Adrenal gland (tissue), 12 donors: ENCODE data around the gene NOSIP. TPM values are rescaled to one million over a fixed set of nuclear protein-coding genes. Genes with fewer than 3 reads are reported as not detected.

Source experiments
- DNase-seq, 7 donors: peaks; one replicate each; pipeline ENCODE4 v3.0.0-alpha.2; 2019 to 2020
- H3K27ac ChIP-seq, 5 donors: fragments of 200-600 bp; sonication (generic) in 4 of 5; 1 replicate in 3 of 5; 2 replicates in 2 of 5; pipeline versions ENCODE4 v1.5.1 to v1.8.0; 2016 to 2020; ENCODE audit warnings: mild to moderate bottlenecking in 1 of 5
- H3K27me3 ChIP-seq: fragments of 200-600 bp; 2 replicates; pipeline ENCODE4 v1.8.0; 2021
- H3K36me3 ChIP-seq, 2 donors: fragments of 200-600 bp; replicated peaks in 1 of 2; 1 replicate in 1 of 2; 2 replicates in 1 of 2; pipeline versions ENCODE4 v1.5.1 to v1.8.0; 2018 to 2022
- H3K4me1 ChIP-seq, 2 donors: fragments of 200-600 bp; replicated peaks in 1 of 2; 1 replicate in 1 of 2; 2 replicates in 1 of 2; pipeline versions ENCODE4 v1.5.1 to v1.8.0; 2018 to 2021
- H3K4me3 ChIP-seq, 4 donors: fragments of 200-600 bp; sonication (generic) in 3 of 4; one replicate each; pipeline ENCODE4 v1.5.1; 2016 to 2018
- H3K9me3 ChIP-seq, 3 donors: fragments of 200-600 bp; sonication (generic) in 1 of 3; replicated peaks in 1 of 3; 1 replicate in 2 of 3; 2 replicates in 1 of 3; pipeline versions ENCODE4 v1.5.1 to v1.8.0; 2016 to 2021
- CTCF ChIP-seq, 6 experiments: fragments of 450-650 bp in 4 of 6; fragments of 200-600 bp in 2 of 6; sonication (generic) in 1 of 6; IDR thresholded peaks; 1 replicate in 5 of 6; 2 replicates in 1 of 6; pipeline versions ENCODE4 v1.5.1 to v1.8.0; 2016 to 2021; ENCODE audit warnings: antibody characterized with exemption in 6 of 6, mild to moderate bottlenecking in 2 of 6, moderate library complexity in 1 of 6
- POLR2A ChIP-seq, 2 donors: fragments of 450-650 bp; IDR thresholded peaks; one replicate each; pipeline ENCODE4 v1.6.1; 2017; ENCODE audit warnings: antibody characterized with exemption in 2 of 2, mild to moderate bottlenecking in 2 of 2, moderate library complexity in 1 of 2
- WGBS, 4 donors: extraction: QIAGEN DNeasy Blood & Tissue Kit in 2 of 4; methylation state at CpG; one replicate each; pipeline versions ENCODE4 v1.1.5 to v1.1.7; 2013 to 2017; 5-methylcytosine and 5-hydroxymethylcytosine counted together
- intact Hi-C, 2 donors: fragments of 100-400 bp; cut with DNase I; formaldehyde crosslinking; loops; one replicate each; pipeline versions ENCODE4 v1.14.1 to v1.15.0; 2022 to 2023
- polyA plus RNA-seq, 3 donors: library from polyadenylated mRNA; stranded (reverse); fragments of 200-250 nt in 2 of 3; fragments of 350-450 nt in 1 of 3; fragmentation: Illumina TruSeq in 1 of 3; extraction: RNeasy Lipid Tissue Mini Kit (QIAGEN cat#74804) in 1 of 3; gene quantifications; one replicate each; pipeline ENCODE4 v1.2.3, GENCODE V29; 2013 to 2014
- total RNA-seq, 9 donors: library from RNA; depleted of rRNA in 4 of 9; stranded (reverse); fragments of >200 nt in 4 of 9; fragments of 120-200 nt in 1 of 9; fragmentation: NEBNext Ultra II Directional in 1 of 9; extraction: Animal tissue kit (Norgen Biotek cat#: 25700) in 1 of 9; gene quantifications; one replicate each; pipeline versions ENCODE4 v1.1.0 to v1.2.4, GENCODE V29; 2013 to 2023
- donor health status: healthy with polysubstance abuse.
- donor health status: Bipolar disorder and iron deficiency.
- donor health status: DM: yes; HTN: yes; CAD: no.
- donor health status: DM: no; HTN: no; CAD: no.
- donor health status: DM: no; HTN: no; CAD: no.
- donor health status: DM: yes; HTN: yes; CAD: no.

NOSIP gene
- total and polyA plus RNA-seq, 12 donors: 35.0 to 159 (median 64.2) TPM

DNA sequence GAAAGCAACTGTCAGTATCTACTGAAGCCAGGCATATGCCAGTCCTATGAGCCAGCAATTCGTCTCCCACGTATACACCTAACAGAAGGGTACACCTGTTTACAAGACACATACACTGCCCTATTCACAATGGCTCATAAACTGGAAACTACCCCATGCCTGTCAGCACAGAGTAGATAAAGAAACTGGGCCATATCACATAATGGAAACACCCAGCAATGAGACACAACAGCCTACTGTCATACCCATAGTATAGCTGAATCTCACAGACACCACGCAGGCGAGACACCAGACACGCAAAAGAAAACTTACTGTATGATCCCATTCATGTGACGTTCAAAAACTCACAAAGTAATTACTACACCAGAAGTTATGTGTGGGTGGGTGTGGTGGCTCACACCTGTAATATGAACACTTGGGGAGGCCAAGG is 15.7 kb downstream of the NOSIP start:
- 90 to 94% (median 92%) methylated on average over 6 of the region's 6 CpGs for WGBS, 4 donors
- no peak for DNase-seq
- TF ChIP-seq CTCF (IDR thresholded peaks at IDR 0.05): no peak
- TF ChIP-seq POLR2A (IDR thresholded peaks at IDR 0.05): no peak
- Histone ChIP-seq H3K36me3 (peaks cover 0 to 6% of the 10 kb centered on the region in 2 donors), H3K27me3 (no peaks in the 10 kb centered on the region), H3K27ac (no peak overlapping the region), H3K4me3 (no peak overlapping the region), H3K4me1 (peaks cover 8 to 34% of the 10 kb centered on the region in 2 donors), H3K9me3 (no peaks in the 10 kb centered on the region)
- intact Hi-C loops: no loop called here

DNA sequence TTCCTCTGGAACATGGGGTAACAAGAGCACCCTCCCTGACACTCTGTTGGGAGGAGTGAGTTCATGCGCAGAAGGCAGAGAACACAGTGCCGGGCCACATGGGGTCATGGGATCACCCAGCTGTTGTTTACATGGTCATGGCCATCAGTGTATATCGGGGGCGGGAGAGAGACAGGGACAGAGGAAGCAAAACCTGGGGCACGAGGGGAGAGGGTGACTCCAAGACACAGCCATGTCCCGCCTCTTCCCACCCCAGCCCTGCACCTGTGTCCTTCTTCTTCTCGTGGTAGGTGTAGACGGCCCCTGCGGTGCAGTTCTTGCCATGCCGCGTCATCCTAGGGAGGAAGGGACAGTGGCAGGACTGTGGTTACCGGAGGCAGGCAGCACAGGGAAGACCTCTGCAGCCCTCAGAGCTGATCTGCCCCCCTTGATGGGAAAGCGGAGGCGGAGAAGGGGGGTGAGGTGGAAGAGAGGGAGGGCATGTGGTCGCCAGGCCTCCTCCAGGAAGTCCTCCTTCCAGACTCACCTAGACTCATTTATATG is 19.9 kb downstream of the NOSIP start:
- intact Hi-C loops: no loop called here
- WGBS, 4 donors: 61 to 76% (median 71%) methylated on average over 10 to 15 of the region's 15 CpGs

GRCh38 chr19:49559928-49560327 is 20.4 kb downstream of the NOSIP start:
- H3K9me3 ChIP-seq: no peaks in the 10 kb centered on the region
- peaks cover 13 to 29% of the 10 kb centered on the region in 2 donors for H3K4me1 ChIP-seq
- H3K4me3 ChIP-seq: no peak overlapping the region
- H3K27me3 ChIP-seq: no peaks in the 10 kb centered on the region
- WGBS, 4 donors: 78 to 82% (median 79%) methylated on average over 3 to 15 of the region's 15 CpGs
- intact Hi-C loops: no loop called here
- peaks cover 0 to 43% of the 10 kb centered on the region in 2 donors for H3K36me3 ChIP-seq
- DNase-seq: no peak
- TF ChIP-seq POLR2A (IDR thresholded peaks at IDR 0.05) (no peak), CTCF (IDR thresholded peaks at IDR 0.05) (no peak)
- H3K27ac ChIP-seq: peak overlapping the region in 1 of 5 donors; percentile 14

More for the DNA sequence above, 19.9 kb downstream of the NOSIP start:
- Histone ChIP-seq H3K9me3 (no peaks in the 10 kb centered on the region), H3K4me1 (peaks cover 18 to 32% of the 10 kb centered on the region in 2 donors), H3K36me3 (peaks cover 0 to 40% of the 10 kb centered on the region in 2 donors), H3K4me3 (no peak overlapping the region), H3K27ac (peak overlapping the region in 1 of 5 donors; percentile 14), H3K27me3 (no peaks in the 10 kb centered on the region)
- TF ChIP-seq POLR2A (IDR thresholded peaks at IDR 0.05): no peak
- TF ChIP-seq CTCF (IDR thresholded peaks at IDR 0.05): no peak
- DNase-seq: peak in 1 of 7 donors; percentile 38

DNA sequence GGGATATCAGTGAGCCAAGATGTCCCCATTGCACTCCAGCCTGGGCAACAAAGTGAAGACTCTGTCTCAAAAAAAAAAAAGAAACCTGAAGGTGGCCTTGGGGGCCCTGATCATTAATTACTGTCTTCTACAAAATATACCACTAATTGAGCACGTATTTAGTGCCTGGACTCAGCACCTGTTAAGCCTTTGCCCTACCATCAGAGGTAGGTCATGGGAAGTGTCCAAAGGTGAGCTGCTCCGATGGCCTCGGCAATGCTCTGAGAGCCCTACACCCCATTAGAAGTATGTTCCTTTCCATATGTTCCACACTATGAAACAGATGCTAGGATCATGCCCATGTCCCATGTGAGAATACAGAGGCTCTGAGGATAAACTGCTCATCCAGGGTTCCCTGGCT is 20.9 kb downstream of the NOSIP start:
- TF ChIP-seq CTCF (IDR thresholded peaks at IDR 0.05) (no peak), POLR2A (IDR thresholded peaks at IDR 0.05) (no peak)
- 67 to 96% (median 89%) methylated on average over 3 of the region's 3 CpGs for WGBS, 4 donors
- Histone ChIP-seq H3K4me3 (no peak overlapping the region), H3K27ac (no peak overlapping the region), H3K36me3 (peaks cover 0 to 43% of the 10 kb centered on the region in 2 donors), H3K4me1 (peaks cover 11 to 27% of the 10 kb centered on the region in 2 donors), H3K9me3 (no peaks in the 10 kb centered on the region), H3K27me3 (no peaks in the 10 kb centered on the region)
- intact Hi-C loops: no loop called here
- no peak for DNase-seq
